SK-N-MC (cell line): ENCODE data around the gene IGLL1.

Source experiments
- EZH2 ChIP-seq: fragments of 200-600 bp; sonication (generic); IDR thresholded peaks from one replicate; pipeline ENCODE4 v1.6.1; 2017; ENCODE audit warnings: antibody characterized with exemption
- POLR2AphosphoS5 ChIP-seq: IDR thresholded peaks from 2 replicates; pipeline ENCODE4 v1.6.1; 2012; ENCODE audit warnings: mild to moderate bottlenecking, low read depth, low read length, borderline replicate concordance

DNA sequence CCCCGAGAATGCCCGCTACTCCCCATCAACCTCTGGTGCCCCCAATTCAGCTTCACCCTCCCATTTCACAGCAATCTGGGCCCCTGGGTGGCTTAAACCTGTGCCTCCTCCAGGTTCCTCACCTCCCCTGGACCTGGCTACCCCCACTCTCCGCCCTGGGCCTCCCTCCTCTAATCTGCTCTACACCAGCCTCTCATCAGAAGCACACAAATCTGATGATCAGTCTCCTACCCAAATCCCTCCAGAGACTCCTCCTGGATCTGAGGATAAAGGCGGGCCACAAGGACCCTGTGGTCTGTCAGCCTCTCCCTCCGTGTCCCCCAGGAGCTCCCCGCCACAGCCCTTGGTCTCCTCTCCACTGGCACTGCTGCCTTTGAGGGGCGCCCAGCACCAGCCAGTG is 23.2 kb upstream of the IGLL1 start:
- TF ChIP-seq POLR2AphosphoS5 (no peak), EZH2 (no peak)
